ENCODE results near the gene CENPB.

- TF ChIP-seq CTCF (IDR thresholded peaks at IDR 0.05) (peak; percentile 68), EP300 (IDR thresholded peaks at IDR 0.05; ENCODE audit: borderline replicate concordance in 1 of 2, low read depth in 1 of 2, low read length in 1 of 2) (no peak), ZBTB33 (IDR thresholded peaks at IDR 0.05; ENCODE audit: borderline replicate concordance, low read depth) (no peak), SMC3 (IDR thresholded peaks at IDR 0.05; ENCODE audit: low read depth, low read length) (peak; percentile 62)
These were observed 5.2 kb downstream of the CENPB start, which contains the start of gene SPEF1 for GRCh38 chr20:3781153-3781910.
